HepG2 (cell line): ENCODE data around the gene CACNG4.
A peak's percentile ranks its signal among the peaks of the same experiment; 100 is the strongest.

Experiments used
- EZH2 ChIP-seq: conservative IDR thresholded peaks from 2 replicates; pipeline ENCODE4 v1.6.1; 2012; ENCODE audit warnings: mild to moderate bottlenecking, low read depth, low read length, moderate library complexity
- HCFC1 ChIP-seq: fragments of 150-350 bp; IDR thresholded peaks from 2 replicates; pipeline ENCODE4 v1.6.1; 2014; ENCODE audit warnings: low read depth, low read length
- MAF1 ChIP-seq: sonication (generic); formaldehyde crosslinking; IDR thresholded peaks from 2 replicates; pipeline ENCODE4 v1.5.0; 2020; ENCODE audit warnings: missing genetic modification reagents, borderline replicate concordance
- POLR2A ChIP-seq, 2 experiments: IDR thresholded peaks; 2 replicates each; pipeline ENCODE4 v1.6.1; 2011; ENCODE audit warnings: low read depth in 2 of 2, low read length in 2 of 2, mild to moderate bottlenecking in 1 of 2, moderate library complexity in 1 of 2; ENCODE audit not compliant: insufficient read depth in 1 of 2
- POLR2AphosphoS5 ChIP-seq: IDR thresholded peaks from 2 replicates; pipeline ENCODE4 v1.6.1; 2012; ENCODE audit warnings: low read depth, low read length
- SMC3 ChIP-seq: IDR thresholded peaks from 2 replicates; pipeline ENCODE4 v1.6.1; 2011; ENCODE audit warnings: low read length, improper control_type of control experiment
- TAF1 ChIP-seq: sonication (generic); formaldehyde crosslinking; IDR thresholded peaks from 2 replicates; pipeline ENCODE4 v1.4.0; 2020; ENCODE audit warnings: missing genetic modification reagents
- ZNF10 ChIP-seq: sonication (generic); formaldehyde crosslinking; IDR thresholded peaks from 2 replicates; pipeline ENCODE4 v1.4.0; 2020; ENCODE audit warnings: mild to moderate bottlenecking, low read depth, missing genetic modification reagents, borderline replicate concordance
- ZNF224 ChIP-seq: sonication (generic); formaldehyde crosslinking; IDR thresholded peaks from 2 replicates; pipeline ENCODE4 v1.5.0; 2020; ENCODE audit warnings: mild to moderate bottlenecking, missing genetic modification reagents
- ZNF841 ChIP-seq: sonication (generic); formaldehyde crosslinking; IDR thresholded peaks from 2 replicates; pipeline ENCODE4 v1.8.1; 2023; ENCODE audit warnings: missing genetic modification reagents, borderline replicate concordance
- TF ChIP-seq, protein P1 (sequence below): sonication (generic); formaldehyde crosslinking; IDR thresholded peaks from 2 replicates; pipeline ENCODE4 v1.4.0; 2020; ENCODE audit warnings: missing genetic modification reagents, borderline replicate concordance

- TF ChIP-seq HCFC1: no peak
- TF ChIP-seq ZNF10 (CRISPR knock-in tag): no peak
- TF ChIP-seq POLR2AphosphoS5: no peak
- TF ChIP-seq SMC3: peak; percentile 66
- no peak for TF ChIP-seq TAF1 (CRISPR knock-in tag)
- TF ChIP-seq MAF1 (CRISPR knock-in tag): no peak
- no peak for TF ChIP-seq POLR2A (IDR thresholded peaks at IDR 0.05; ENCODE audit: insufficient read depth in 1 of 2, low read depth in 2 of 2, low read length in 2 of 2)
- TF ChIP-seq, protein P1, sequence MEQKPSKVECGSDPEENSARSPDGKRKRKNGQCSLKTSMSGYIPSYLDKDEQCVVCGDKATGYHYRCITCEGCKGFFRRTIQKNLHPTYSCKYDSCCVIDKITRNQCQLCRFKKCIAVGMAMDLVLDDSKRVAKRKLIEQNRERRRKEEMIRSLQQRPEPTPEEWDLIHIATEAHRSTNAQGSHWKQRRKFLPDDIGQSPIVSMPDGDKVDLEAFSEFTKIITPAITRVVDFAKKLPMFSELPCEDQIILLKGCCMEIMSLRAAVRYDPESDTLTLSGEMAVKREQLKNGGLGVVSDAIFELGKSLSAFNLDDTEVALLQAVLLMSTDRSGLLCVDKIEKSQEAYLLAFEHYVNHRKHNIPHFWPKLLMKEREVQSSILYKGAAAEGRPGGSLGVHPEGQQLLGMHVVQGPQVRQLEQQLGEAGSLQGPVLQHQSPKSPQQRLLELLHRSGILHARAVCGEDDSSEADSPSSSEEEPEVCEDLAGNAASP (CRISPR knock-in tag): no peak
- TF ChIP-seq ZNF841 (CRISPR knock-in tag): no peak
- no peak for TF ChIP-seq EZH2
- TF ChIP-seq ZNF224 (CRISPR knock-in tag): no peak
Measured at GRCh38 chr17:66975614-66976378, 11.3 kb downstream of the CACNG4 start.
